GM12878 (cell line): ENCODE measurements around the gene CDKN2AIPNL. TPM values are rescaled to one million over a fixed set of nuclear protein-coding genes. Genes with fewer than 3 reads are reported as not detected.

Experiments
- ATAC-seq: fragments of 200-7000 bp; cut with Tn5 transposase; 3 replicates; pipeline ENCODE4 v1.9.1; 2020; ENCODE audit warnings: mild to moderate bottlenecking, moderate library complexity
- BruUV-seq: library from RNA; stranded (reverse); fragments of 400-500 nt; replicated peaks from 2 replicates; lab custom pipeline; 2021; lab: Mats Ljungman, UMichigan
- CTCF ChIA-PET: fragments of 300-600 bp; sonication (Branson Sonifier 250); formaldehyde crosslinking; extraction: SDS; loops from one replicate; lab custom pipeline; 2021; ENCODE audit warnings: inconsistent platforms; lab: Yijun Ruan, JAX
- POLR2A ChIA-PET: fragments of 350-600 bp; formaldehyde crosslinking; extraction: SDS; loops from one replicate; lab custom pipeline; 2021; ENCODE audit warnings: inconsistent platforms; lab: Charles Lee
- RAD21 ChIA-PET: fragments of 300-600 bp; sonication (Branson Sonifier 250); formaldehyde crosslinking; loops from one replicate; lab custom pipeline; 2023; ENCODE audit warnings: antibody characterized with exemption; ENCODE audit not compliant: unreplicated experiment; lab: Charles Lee
- SMC1A ChIA-PET: fragments of 300-600 bp; sonication (Branson Sonifier 250); formaldehyde crosslinking; loops from one replicate; lab custom pipeline; 2023; ENCODE audit not compliant: unreplicated experiment, uncharacterized antibody; lab: Charles Lee
- DNase-seq: peaks from one replicate; pipeline ENCODE4 v3.0.0-alpha.2; 2011; ENCODE audit warnings: low read depth, low spot score
- FAIRE-seq: peaks from 3 replicates; lab custom pipeline; 2011; peaks lifted over from hg19 to GRCh38; lab: Jason Lieb, UNC
- H2AFZ ChIP-seq: 2 replicates; pipeline ENCODE4 v1.6.0; 2011; ENCODE audit warnings: low read depth, low read length, control low read depth; ENCODE audit not compliant: control insufficient read depth
- H3K27ac ChIP-seq: 2 replicates; pipeline ENCODE4 v1.5.1; 2011; ENCODE audit warnings: control low read depth; ENCODE audit not compliant: control insufficient read depth, insufficient read depth
- H3K27me3 ChIP-seq, 2 experiments: replicated peaks in 1 of 2; 2 replicates each; pipeline versions ENCODE4 v1.6.0 to v1.6.1; 2011; ENCODE audit warnings: low read length in 1 of 2; ENCODE audit not compliant: control insufficient read depth in 2 of 2, insufficient read depth in 2 of 2
- H3K36me3 ChIP-seq, 2 experiments: 2 replicates each; pipeline ENCODE4 v1.5.1; 2011; ENCODE audit warnings: low read length in 1 of 2; ENCODE audit not compliant: control insufficient read depth in 2 of 2, insufficient read depth in 2 of 2
- H3K4me1 ChIP-seq: 2 replicates; pipeline ENCODE4 v1.6.1; 2011; ENCODE audit warnings: mild to moderate bottlenecking, low read length, moderate library complexity, mixed read lengths; ENCODE audit not compliant: control insufficient read depth, insufficient read depth
- H3K4me2 ChIP-seq: 2 replicates; pipeline ENCODE4 v1.6.0; 2011; ENCODE audit warnings: control low read depth; ENCODE audit not compliant: control insufficient read depth, insufficient read depth
- H3K4me3 ChIP-seq: fragments of 200-600 bp; sonication (generic); 2 replicates; pipeline ENCODE4 v1.5.1; 2016
- H3K79me2 ChIP-seq: 2 replicates; pipeline ENCODE4 v1.6.0; 2011; ENCODE audit warnings: low read length; ENCODE audit not compliant: control insufficient read depth, insufficient read depth
- H3K9ac ChIP-seq: 2 replicates; pipeline ENCODE4 v1.8.0; 2011; ENCODE audit warnings: low read length, control low read depth, mixed read lengths; ENCODE audit not compliant: control insufficient read depth, insufficient read depth
- H3K9me3 ChIP-seq: replicated peaks from 3 replicates; pipeline ENCODE4 v1.5.1; 2011; ENCODE audit warnings: mild to moderate bottlenecking, low read length; ENCODE audit not compliant: control insufficient read depth, insufficient read depth
- H4K20me1 ChIP-seq: 2 replicates; pipeline ENCODE4 v1.6.0; 2011; ENCODE audit not compliant: control insufficient read depth, insufficient read depth
- BCL11A ChIP-seq: IDR thresholded peaks from 2 replicates; pipeline ENCODE4 v1.6.1; 2011; ENCODE audit warnings: low read depth, low read length
- IRF4 ChIP-seq: IDR thresholded peaks from 2 replicates; pipeline ENCODE4 v1.6.1; 2011; ENCODE audit warnings: low read depth, low read length
- REST ChIP-seq: IDR thresholded peaks from 2 replicates; pipeline ENCODE4 v1.6.1; 2012; ENCODE audit warnings: mild to moderate bottlenecking, low read depth, low read length
- SMAD5 ChIP-seq: IDR thresholded peaks from 2 replicates; pipeline ENCODE4 v1.6.1; 2016; ENCODE audit warnings: antibody characterized with exemption, low read depth
- SRF ChIP-seq, 2 experiments: IDR thresholded peaks; 2 replicates each; pipeline ENCODE4 v1.6.1; 2011; ENCODE audit warnings: low read depth in 2 of 2, low read length in 2 of 2, mild to moderate bottlenecking in 1 of 2, moderate library complexity in 1 of 2
- STAT3 ChIP-seq: IDR thresholded peaks from 2 replicates; pipeline ENCODE4 v1.6.1; 2011; ENCODE audit warnings: low read depth, low read length, improper control_type of control experiment
- SUZ12 ChIP-seq: fragments of 200-600 bp; sonication (generic); IDR thresholded peaks from one replicate; pipeline ENCODE4 v1.6.1; 2018; ENCODE audit warnings: antibody characterized with exemption, mild to moderate bottlenecking; ENCODE audit not compliant: unreplicated experiment
- WGBS: methylation state at CpG from one replicate; pipeline ENCODE4 v1.1.6; 2016; ENCODE audit warnings: low lambda C conversion rate; ENCODE audit not compliant: insufficient replicate concordance, insufficient coverage; ENCODE audit errors: missing lambda C conversion rate; 5-methylcytosine and 5-hydroxymethylcytosine counted together
- in situ Hi-C: fragments of 300-500 bp; cut with MboI; formaldehyde crosslinking; loops from 9 replicates; pipeline ENCODE4 v1.14.3; 2018; ENCODE audit warnings: mixed read lengths
- intact Hi-C: fragments of 100-400 bp; cut with micrococcal nuclease; formaldehyde crosslinking; loops from one replicate; pipeline ENCODE4 v1.14.2; 2022; ENCODE audit not compliant: unreplicated experiment
- polyA plus RNA-seq, 11 experiments: library from polyadenylated mRNA; depleted of rRNA in 4 of 11; unstranded in 6 of 11; stranded (reverse) in 5 of 11; fragments of >200 nt; fragmentation: Nextera tagmentation in 4 of 11; fragmentation: Illumina TruSeq in 1 of 11; extraction: Ambion mirVana in 4 of 11; extraction: Trizol in 1 of 11; gene quantifications; 1 replicate in 1 of 11; 2 replicates in 10 of 11; pipeline versions ENCODE4 v1.2.1 to v1.2.3, GENCODE V29; 2011 to 2016; ENCODE audit warnings: inconsistent platforms in 2 of 11, missing spikeins in 2 of 11, low read depth in 1 of 11
- total RNA-seq, 4 experiments: library from RNA; depleted of rRNA in 3 of 4; stranded (reverse); fragments of >200 nt in 3 of 4; fragmentation: Illumina TruSeq in 1 of 4; extraction: Trizol in 1 of 4; gene quantifications; 2 replicates each; pipeline versions ENCODE4 v1.2.1 to v1.2.3, GENCODE V29; 2013 to 2021
- TF ChIP-seq, protein P1 (sequence below): fragments of 450-650 bp; IDR thresholded peaks from 2 replicates; pipeline ENCODE4 v1.6.1; 2014; ENCODE audit warnings: mild to moderate bottlenecking
- TF ChIP-seq, protein P2 (sequence below): fragments of 450-650 bp; IDR thresholded peaks from 2 replicates; pipeline ENCODE4 v1.6.1; 2016; ENCODE audit warnings: mild to moderate bottlenecking, moderate library complexity, borderline replicate concordance

Gene CDKN2AIPNL
- total and polyA plus RNA-seq, 10 of the 15 experiments (the other 5 are each of a cell fraction or from before 2014, with no cell fraction given) = 23.5 to 72.0 (median 36.6) TPM

GRCh38 chr5:134440201-134440755 is 28.6 kb upstream of the CDKN2AIPNL start (continued):
- TF ChIP-seq, protein P1, sequence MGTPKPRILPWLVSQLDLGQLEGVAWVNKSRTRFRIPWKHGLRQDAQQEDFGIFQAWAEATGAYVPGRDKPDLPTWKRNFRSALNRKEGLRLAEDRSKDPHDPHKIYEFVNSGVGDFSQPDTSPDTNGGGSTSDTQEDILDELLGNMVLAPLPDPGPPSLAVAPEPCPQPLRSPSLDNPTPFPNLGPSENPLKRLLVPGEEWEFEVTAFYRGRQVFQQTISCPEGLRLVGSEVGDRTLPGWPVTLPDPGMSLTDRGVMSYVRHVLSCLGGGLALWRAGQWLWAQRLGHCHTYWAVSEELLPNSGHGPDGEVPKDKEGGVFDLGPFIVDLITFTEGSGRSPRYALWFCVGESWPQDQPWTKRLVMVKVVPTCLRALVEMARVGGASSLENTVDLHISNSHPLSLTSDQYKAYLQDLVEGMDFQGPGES = no peak
- TF ChIP-seq BCL11A (no peak), SMAD5 (no peak), STAT3 (no peak)

DNA sequence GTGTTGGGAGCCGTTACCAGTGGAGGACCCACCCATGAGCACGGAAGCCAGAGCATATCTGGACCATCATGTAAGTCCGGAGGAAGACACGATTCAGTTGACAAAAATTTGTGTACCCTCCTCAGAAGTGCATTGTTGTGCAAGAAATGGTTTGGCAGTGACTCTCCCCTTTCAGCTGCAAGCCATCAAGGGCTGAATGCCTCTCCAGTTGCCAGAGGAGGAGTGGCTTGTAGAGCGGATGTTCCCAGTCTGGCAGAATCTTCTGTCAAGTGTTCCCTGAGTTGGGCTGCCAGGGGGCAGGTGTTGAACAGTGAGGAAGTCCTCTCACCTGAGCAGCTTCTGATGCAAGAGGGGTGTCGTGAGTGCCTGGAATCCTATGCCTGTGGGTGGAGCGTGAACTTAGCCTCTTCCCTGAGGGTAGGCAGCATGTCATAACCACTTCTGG is 27.6 kb upstream of the CDKN2AIPNL start:
- H3K27ac ChIP-seq = no peak overlapping the region
- H3K9me3 ChIP-seq = no peaks in the 10 kb centered on the region
- H3K79me2 ChIP-seq = no peaks in the 10 kb centered on the region
- no peak overlapping the region for H3K4me3 ChIP-seq
- H3K4me1 ChIP-seq = peaks cover 14% of the 10 kb centered on the region
- no peaks in the 10 kb centered on the region for H3K27me3 ChIP-seq
- H3K9ac ChIP-seq = no peak overlapping the region
- H3K4me2 ChIP-seq = no peak overlapping the region
- DNase-seq (no peak), FAIRE-seq (no peak), ATAC-seq (no peak)
- BruUV-seq = no TSS peak
- 84% methylated on average over 7 of the region's 7 CpGs for WGBS
- intact Hi-C loops (no loop called here), in situ Hi-C loops (no loop called here)
- ChIA-PET SMC1A (interaction anchor here (1.0 to 1.9 kb wide), 2 partner anchors 11 to 26 kb away, joined by 3 to 4 read pairs; no protein-coding TSS in a partner anchor), POLR2A (interaction anchor here (0.6 to 0.7 kb wide), 2 partner anchors 16 to 355 kb away, joined by 3 to 4 read pairs; no protein-coding TSS in a partner anchor), CTCF (no interaction called here), RAD21 (interaction anchor here (0.6 to 1.3 kb wide), 2 partner anchors 27 to 85 kb away, joined by 3 read pairs; no protein-coding TSS in a partner anchor)
- no peak overlapping the region for H2AFZ ChIP-seq
- no peaks in the 10 kb centered on the region for H4K20me1 ChIP-seq
- no peaks in the 10 kb centered on the region for H3K36me3 ChIP-seq
- TF ChIP-seq SRF (IDR thresholded peaks at IDR 0.05; ENCODE audit: low read depth in 2 of 2, low read length in 2 of 2) = no peak
- TF ChIP-seq, protein P2, sequence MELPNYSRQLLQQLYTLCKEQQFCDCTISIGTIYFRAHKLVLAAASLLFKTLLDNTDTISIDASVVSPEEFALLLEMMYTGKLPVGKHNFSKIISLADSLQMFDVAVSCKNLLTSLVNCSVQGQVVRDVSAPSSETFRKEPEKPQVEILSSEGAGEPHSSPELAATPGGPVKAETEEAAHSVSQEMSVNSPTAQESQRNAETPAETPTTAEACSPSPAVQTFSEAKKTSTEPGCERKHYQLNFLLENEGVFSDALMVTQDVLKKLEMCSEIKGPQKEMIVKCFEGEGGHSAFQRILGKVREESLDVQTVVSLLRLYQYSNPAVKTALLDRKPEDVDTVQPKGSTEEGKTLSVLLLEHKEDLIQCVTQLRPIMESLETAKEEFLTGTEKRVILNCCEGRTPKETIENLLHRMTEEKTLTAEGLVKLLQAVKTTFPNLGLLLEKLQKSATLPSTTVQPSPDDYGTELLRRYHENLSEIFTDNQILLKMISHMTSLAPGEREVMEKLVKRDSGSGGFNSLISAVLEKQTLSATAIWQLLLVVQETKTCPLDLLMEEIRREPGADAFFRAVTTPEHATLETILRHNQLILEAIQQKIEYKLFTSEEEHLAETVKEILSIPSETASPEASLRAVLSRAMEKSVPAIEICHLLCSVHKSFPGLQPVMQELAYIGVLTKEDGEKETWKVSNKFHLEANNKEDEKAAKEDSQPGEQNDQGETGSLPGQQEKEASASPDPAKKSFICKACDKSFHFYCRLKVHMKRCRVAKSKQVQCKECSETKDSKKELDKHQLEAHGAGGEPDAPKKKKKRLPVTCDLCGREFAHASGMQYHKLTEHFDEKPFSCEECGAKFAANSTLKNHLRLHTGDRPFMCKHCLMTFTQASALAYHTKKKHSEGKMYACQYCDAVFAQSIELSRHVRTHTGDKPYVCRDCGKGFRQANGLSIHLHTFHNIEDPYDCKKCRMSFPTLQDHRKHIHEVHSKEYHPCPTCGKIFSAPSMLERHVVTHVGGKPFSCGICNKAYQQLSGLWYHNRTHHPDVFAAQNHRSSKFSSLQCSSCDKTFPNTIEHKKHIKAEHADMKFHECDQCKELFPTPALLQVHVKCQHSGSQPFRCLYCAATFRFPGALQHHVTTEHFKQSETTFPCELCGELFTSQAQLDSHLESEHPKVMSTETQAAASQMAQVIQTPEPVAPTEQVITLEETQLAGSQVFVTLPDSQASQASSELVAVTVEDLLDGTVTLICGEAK = no peak
- TF ChIP-seq SUZ12 = no peak
- no peak for TF ChIP-seq IRF4
- TF ChIP-seq REST = no peak
